GM12878 (cell line): ENCODE results near the gene HHIPL1. TPM values are rescaled to one million over a fixed set of nuclear protein-coding genes. Genes with fewer than 3 reads are reported as not detected.

Experiments
- CHD4 ChIP-seq: fragments of 200-600 bp; sonication (generic); IDR thresholded peaks from 2 replicates; pipeline ENCODE4 v1.6.1; 2016; ENCODE audit warnings: mild to moderate bottlenecking
- ESRRA ChIP-seq: IDR thresholded peaks from 2 replicates; pipeline ENCODE4 v1.6.1; 2012; ENCODE audit warnings: mild to moderate bottlenecking, low read length, improper control_type of control experiment
- FOXK2 ChIP-seq: fragments of 450-650 bp; IDR thresholded peaks from 2 replicates; pipeline ENCODE4 v1.6.1; 2017; ENCODE audit warnings: mild to moderate bottlenecking, moderate library complexity
- IKZF2 ChIP-seq, 2 experiments: fragments of 450-650 bp; IDR thresholded peaks; 2 replicates each; pipeline ENCODE4 v1.6.1; 2017; ENCODE audit warnings: mild to moderate bottlenecking in 2 of 2, moderate library complexity in 2 of 2
- NFIC ChIP-seq: IDR thresholded peaks from 2 replicates; pipeline ENCODE4 v1.6.1; 2012; ENCODE audit warnings: low read depth, mild to moderate bottlenecking, inconsistent platforms, low read length, moderate library complexity
- NR2C1 ChIP-seq: fragments of 450-650 bp; IDR thresholded peaks from 2 replicates; pipeline ENCODE4 v1.6.1; 2017; ENCODE audit warnings: antibody characterized with exemption, mild to moderate bottlenecking, moderate library complexity
- POLR2AphosphoS2 ChIP-seq: IDR thresholded peaks from 2 replicates; pipeline ENCODE4 v1.6.1; 2011; ENCODE audit warnings: low read depth, mild to moderate bottlenecking, low read length, improper control_type of control experiment, moderate library complexity
- RELB ChIP-seq: fragments of 450-650 bp; IDR thresholded peaks from 2 replicates; pipeline ENCODE4 v1.6.1; 2017; ENCODE audit warnings: low read depth, mild to moderate bottlenecking, moderate library complexity
- RUNX3 ChIP-seq: IDR thresholded peaks from 2 replicates; pipeline ENCODE4 v1.6.1; 2012; ENCODE audit warnings: low read length, inconsistent platforms
- SREBF1 ChIP-seq: IDR thresholded peaks from 2 replicates; pipeline ENCODE4 v1.6.1; 2012; ENCODE audit warnings: mild to moderate bottlenecking, low read length
- TAF1 ChIP-seq: IDR thresholded peaks from 2 replicates; pipeline ENCODE4 v1.6.1; 2011; ENCODE audit warnings: mild to moderate bottlenecking, low read depth, low read length, borderline replicate concordance
- ZNF207 ChIP-seq: fragments of 450-650 bp; IDR thresholded peaks from 2 replicates; pipeline ENCODE4 v1.6.1; 2014; ENCODE audit warnings: antibody characterized with exemption, mild to moderate bottlenecking, borderline replicate concordance
- ZNF217 ChIP-seq: fragments of 450-650 bp; IDR thresholded peaks from 2 replicates; pipeline ENCODE4 v1.6.1; 2017; ENCODE audit warnings: antibody characterized with exemption, mild to moderate bottlenecking
- polyA plus RNA-seq, 11 experiments: library from polyadenylated mRNA; depleted of rRNA in 4 of 11; unstranded in 6 of 11; stranded (reverse) in 5 of 11; fragments of >200 nt; fragmentation: Nextera tagmentation in 4 of 11; fragmentation: Illumina TruSeq in 1 of 11; extraction: Ambion mirVana in 4 of 11; extraction: Trizol in 1 of 11; gene quantifications; 1 replicate in 1 of 11; 2 replicates in 10 of 11; pipeline versions ENCODE4 v1.2.1 to v1.2.3, GENCODE V29; 2011 to 2016; ENCODE audit warnings: inconsistent platforms in 2 of 11, missing spikeins in 2 of 11, low read depth in 1 of 11
- total RNA-seq, 4 experiments: library from RNA; depleted of rRNA in 3 of 4; stranded (reverse); fragments of >200 nt in 3 of 4; fragmentation: Illumina TruSeq in 1 of 4; extraction: Trizol in 1 of 4; gene quantifications; 2 replicates each; pipeline versions ENCODE4 v1.2.1 to v1.2.3, GENCODE V29; 2013 to 2021
- TF ChIP-seq, protein P1 (sequence below): fragments of 450-650 bp; IDR thresholded peaks from 2 replicates; pipeline ENCODE4 v1.6.1; 2017; ENCODE audit warnings: mild to moderate bottlenecking
- TF ChIP-seq, protein P2 (sequence below): fragments of 450-650 bp; IDR thresholded peaks from 2 replicates; pipeline ENCODE4 v1.6.1; 2017; ENCODE audit warnings: mild to moderate bottlenecking, low read depth, inconsistent platforms; ENCODE audit not compliant: poor library complexity, severe bottlenecking
- TF ChIP-seq, protein P3 (sequence below): IDR thresholded peaks from 2 replicates; pipeline ENCODE4 v1.6.1; 2012; ENCODE audit warnings: mild to moderate bottlenecking, low read depth, low read length

The HHIPL1 gene
- total and polyA plus RNA-seq, 10 of the 15 experiments (the other 5 are each of a cell fraction or from before 2014, with no cell fraction given), result 0.09 TPM; not detected in 9

DNA sequence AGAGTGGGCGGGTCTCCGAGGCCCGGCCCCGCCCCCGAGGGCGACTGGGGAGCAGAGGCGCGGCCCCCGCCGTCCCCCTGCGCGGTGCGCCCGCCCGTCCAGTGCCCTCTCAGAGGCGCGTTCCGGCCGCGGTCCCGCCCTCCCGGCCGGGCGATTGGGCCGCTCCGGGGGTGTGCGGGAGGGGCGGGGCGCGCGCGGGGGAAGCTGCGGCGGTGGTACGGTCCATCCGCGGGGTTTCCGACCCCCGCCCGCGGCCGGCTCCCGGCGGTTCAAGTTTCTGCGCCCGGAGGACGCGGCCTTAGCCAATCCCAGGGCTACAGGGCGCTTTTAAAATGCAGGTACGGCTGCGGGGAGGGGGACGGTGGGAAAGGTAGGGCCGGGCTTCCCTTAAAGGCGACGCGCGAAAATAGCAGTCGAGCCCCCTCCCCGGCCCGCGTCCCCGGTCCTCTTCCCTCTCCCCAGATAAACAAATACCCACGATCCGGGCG is 40.6 kb upstream of the HHIPL1 start (continued):
- 0 out of 2 replicates have a peak, but pooled peaks have one; percentile 34 for TF ChIP-seq ZNF217
- peak; percentile 89 for TF ChIP-seq SREBF1
- no peak for TF ChIP-seq IKZF2 (IDR thresholded peaks at IDR 0.05)
- no peak for TF ChIP-seq TAF1
- peak; percentile 79 for TF ChIP-seq FOXK2
- TF ChIP-seq, protein P1, sequence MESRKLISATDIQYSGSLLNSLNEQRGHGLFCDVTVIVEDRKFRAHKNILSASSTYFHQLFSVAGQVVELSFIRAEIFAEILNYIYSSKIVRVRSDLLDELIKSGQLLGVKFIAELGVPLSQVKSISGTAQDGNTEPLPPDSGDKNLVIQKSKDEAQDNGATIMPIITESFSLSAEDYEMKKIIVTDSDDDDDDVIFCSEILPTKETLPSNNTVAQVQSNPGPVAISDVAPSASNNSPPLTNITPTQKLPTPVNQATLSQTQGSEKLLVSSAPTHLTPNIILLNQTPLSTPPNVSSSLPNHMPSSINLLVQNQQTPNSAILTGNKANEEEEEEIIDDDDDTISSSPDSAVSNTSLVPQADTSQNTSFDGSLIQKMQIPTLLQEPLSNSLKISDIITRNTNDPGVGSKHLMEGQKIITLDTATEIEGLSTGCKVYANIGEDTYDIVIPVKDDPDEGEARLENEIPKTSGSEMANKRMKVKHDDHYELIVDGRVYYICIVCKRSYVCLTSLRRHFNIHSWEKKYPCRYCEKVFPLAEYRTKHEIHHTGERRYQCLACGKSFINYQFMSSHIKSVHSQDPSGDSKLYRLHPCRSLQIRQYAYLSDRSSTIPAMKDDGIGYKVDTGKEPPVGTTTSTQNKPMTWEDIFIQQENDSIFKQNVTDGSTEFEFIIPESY, result no peak
- TF ChIP-seq, protein P2, sequence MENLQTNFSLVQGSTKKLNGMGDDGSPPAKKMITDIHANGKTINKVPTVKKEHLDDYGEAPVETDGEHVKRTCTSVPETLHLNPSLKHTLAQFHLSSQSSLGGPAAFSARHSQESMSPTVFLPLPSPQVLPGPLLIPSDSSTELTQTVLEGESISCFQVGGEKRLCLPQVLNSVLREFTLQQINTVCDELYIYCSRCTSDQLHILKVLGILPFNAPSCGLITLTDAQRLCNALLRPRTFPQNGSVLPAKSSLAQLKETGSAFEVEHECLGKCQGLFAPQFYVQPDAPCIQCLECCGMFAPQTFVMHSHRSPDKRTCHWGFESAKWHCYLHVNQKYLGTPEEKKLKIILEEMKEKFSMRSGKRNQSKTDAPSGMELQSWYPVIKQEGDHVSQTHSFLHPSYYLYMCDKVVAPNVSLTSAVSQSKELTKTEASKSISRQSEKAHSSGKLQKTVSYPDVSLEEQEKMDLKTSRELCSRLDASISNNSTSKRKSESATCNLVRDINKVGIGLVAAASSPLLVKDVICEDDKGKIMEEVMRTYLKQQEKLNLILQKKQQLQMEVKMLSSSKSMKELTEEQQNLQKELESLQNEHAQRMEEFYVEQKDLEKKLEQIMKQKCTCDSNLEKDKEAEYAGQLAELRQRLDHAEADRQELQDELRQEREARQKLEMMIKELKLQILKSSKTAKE, result no peak
- no peak for TF ChIP-seq NFIC
- TF ChIP-seq NR2C1, result peak; percentile 46
- no peak for TF ChIP-seq CHD4
- no peak for TF ChIP-seq ESRRA
- peak; percentile 74; the same call in 1 of the 2 replicates for TF ChIP-seq ZNF207
- TF ChIP-seq RELB, result peak; percentile 74; the same call in 1 of the 2 replicates
- no peak for TF ChIP-seq POLR2AphosphoS2
- TF ChIP-seq, protein P3, sequence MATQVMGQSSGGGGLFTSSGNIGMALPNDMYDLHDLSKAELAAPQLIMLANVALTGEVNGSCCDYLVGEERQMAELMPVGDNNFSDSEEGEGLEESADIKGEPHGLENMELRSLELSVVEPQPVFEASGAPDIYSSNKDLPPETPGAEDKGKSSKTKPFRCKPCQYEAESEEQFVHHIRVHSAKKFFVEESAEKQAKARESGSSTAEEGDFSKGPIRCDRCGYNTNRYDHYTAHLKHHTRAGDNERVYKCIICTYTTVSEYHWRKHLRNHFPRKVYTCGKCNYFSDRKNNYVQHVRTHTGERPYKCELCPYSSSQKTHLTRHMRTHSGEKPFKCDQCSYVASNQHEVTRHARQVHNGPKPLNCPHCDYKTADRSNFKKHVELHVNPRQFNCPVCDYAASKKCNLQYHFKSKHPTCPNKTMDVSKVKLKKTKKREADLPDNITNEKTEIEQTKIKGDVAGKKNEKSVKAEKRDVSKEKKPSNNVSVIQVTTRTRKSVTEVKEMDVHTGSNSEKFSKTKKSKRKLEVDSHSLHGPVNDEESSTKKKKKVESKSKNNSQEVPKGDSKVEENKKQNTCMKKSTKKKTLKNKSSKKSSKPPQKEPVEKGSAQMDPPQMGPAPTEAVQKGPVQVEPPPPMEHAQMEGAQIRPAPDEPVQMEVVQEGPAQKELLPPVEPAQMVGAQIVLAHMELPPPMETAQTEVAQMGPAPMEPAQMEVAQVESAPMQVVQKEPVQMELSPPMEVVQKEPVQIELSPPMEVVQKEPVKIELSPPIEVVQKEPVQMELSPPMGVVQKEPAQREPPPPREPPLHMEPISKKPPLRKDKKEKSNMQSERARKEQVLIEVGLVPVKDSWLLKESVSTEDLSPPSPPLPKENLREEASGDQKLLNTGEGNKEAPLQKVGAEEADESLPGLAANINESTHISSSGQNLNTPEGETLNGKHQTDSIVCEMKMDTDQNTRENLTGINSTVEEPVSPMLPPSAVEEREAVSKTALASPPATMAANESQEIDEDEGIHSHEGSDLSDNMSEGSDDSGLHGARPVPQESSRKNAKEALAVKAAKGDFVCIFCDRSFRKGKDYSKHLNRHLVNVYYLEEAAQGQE, result no peak
- TF ChIP-seq RUNX3, result 0 out of 2 replicates have a peak, but pooled peaks have one; percentile 4
